Activated B cell treated with CpG ODN at 0.5 μM for 24 hours (primary cell): ENCODE results near the gene UBE2E2. TPM values are rescaled to one million over a fixed set of nuclear protein-coding genes. Genes with fewer than 3 reads are reported as not detected.

Source experiments
- ATAC-seq: fragments of 200-7000 bp; cut with Tn5 transposase; one replicate; pipeline ENCODE4 v1.10.0; 2021; ENCODE audit warnings: low read depth, mild to moderate bottlenecking, moderate library complexity
- CTCF ChIA-PET: fragments of 350-600 bp; sonication (Branson Sonifier 250); formaldehyde crosslinking; loops from one replicate; lab custom pipeline; 2021; ENCODE audit warnings: antibody characterized with exemption; lab: Charles Lee
- POLR2A ChIA-PET: fragments of 350-600 bp; sonication (Branson Sonifier 250); formaldehyde crosslinking; loops from one replicate; lab custom pipeline; 2021; ENCODE audit warnings: antibody characterized with exemption; lab: Charles Lee
- DNase-seq: peaks from one replicate; pipeline ENCODE4 v3.0.0; 2022
- H3K27ac Mint-ChIP-seq: one replicate; pipeline ENCODE4 v1.8.0; 2020; ENCODE audit warnings: mixed read lengths
- H3K27me3 Mint-ChIP-seq: one replicate; pipeline ENCODE4 v1.8.0; 2021; ENCODE audit warnings: mixed read lengths
- H3K36me3 Mint-ChIP-seq: one replicate; pipeline ENCODE4 v1.8.0; 2021; ENCODE audit warnings: low read depth, mixed read lengths
- H3K4me1 Mint-ChIP-seq: one replicate; pipeline ENCODE4 v1.8.0; 2021; ENCODE audit warnings: mixed read lengths
- H3K4me3 Mint-ChIP-seq: one replicate; pipeline ENCODE4 v1.8.0; 2020; ENCODE audit warnings: mild to moderate bottlenecking, mixed read lengths
- H3K9me3 Mint-ChIP-seq: one replicate; pipeline ENCODE4 v1.8.0; 2020; ENCODE audit warnings: mixed read lengths
- intact Hi-C: fragments of 100-400 bp; cut with micrococcal nuclease; formaldehyde crosslinking; loops from one replicate; pipeline ENCODE4 v1.15.1; 2024
- total RNA-seq: library from RNA; stranded (reverse); gene quantifications from 2 replicates; pipeline ENCODE4 v1.2.3, GENCODE V29; 2022
- TF ChIP-seq, protein P1 (sequence below): fragments of 200-600 bp; IDR thresholded peaks from one replicate; pipeline ENCODE4 v1.8.0; 2022; ENCODE audit warnings: antibody characterized with exemption, mild to moderate bottlenecking

UBE2E2 gene
- total RNA-seq, 1 donor from 2014 or later: 48.5 TPM

DNA sequence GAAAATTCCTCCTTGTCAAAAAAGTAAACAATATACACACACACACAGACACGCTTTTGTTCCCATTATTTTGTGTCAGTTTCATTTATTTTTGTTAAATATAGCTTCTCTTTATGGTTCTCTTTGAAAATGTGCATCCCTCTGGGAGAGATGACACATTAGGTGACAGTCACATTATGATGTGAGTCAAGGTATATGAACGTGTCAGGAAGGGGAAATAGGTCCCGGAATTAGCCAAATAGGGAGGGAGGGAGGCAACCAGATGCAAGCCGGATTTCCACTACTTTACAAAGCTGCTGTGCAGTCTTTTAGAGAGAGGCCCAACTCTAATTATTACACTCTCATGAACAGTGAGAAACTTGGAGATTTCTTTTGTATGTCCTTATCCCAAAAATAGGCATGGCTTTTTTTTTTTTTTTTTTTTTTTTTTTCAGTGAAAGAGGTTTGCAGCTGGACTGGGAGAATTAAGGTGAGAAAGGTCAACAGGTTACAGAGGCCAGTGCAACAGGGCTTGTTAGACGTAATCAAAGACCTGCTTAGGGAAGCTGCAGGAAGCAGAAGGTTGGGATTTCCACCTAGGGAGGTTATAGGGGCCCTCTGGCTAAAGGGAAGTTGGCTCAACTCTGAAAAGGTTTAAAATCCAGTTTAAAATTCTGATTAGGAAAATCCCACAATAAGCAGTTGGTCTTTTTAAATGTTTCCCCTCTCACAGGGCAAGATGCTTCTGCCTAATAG, 362.1 kb downstream of the UBE2E2 start:
- no peak for ATAC-seq
- DNase-seq: no peak
- no peaks in the 10 kb centered on the region for H3K27me3 Mint-ChIP-seq
- no peak overlapping the region for H3K4me3 Mint-ChIP-seq
- peaks cover 3% of the 10 kb centered on the region for H3K36me3 Mint-ChIP-seq
- intact Hi-C loops: no loop called here
- ChIA-PET CTCF (no interaction called here), POLR2A (no interaction called here)
- H3K4me1 Mint-ChIP-seq: peaks cover 21% of the 10 kb centered on the region
- TF ChIP-seq, protein P1, sequence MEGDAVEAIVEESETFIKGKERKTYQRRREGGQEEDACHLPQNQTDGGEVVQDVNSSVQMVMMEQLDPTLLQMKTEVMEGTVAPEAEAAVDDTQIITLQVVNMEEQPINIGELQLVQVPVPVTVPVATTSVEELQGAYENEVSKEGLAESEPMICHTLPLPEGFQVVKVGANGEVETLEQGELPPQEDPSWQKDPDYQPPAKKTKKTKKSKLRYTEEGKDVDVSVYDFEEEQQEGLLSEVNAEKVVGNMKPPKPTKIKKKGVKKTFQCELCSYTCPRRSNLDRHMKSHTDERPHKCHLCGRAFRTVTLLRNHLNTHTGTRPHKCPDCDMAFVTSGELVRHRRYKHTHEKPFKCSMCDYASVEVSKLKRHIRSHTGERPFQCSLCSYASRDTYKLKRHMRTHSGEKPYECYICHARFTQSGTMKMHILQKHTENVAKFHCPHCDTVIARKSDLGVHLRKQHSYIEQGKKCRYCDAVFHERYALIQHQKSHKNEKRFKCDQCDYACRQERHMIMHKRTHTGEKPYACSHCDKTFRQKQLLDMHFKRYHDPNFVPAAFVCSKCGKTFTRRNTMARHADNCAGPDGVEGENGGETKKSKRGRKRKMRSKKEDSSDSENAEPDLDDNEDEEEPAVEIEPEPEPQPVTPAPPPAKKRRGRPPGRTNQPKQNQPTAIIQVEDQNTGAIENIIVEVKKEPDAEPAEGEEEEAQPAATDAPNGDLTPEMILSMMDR: no peak
- H3K9me3 Mint-ChIP-seq: no peaks in the 10 kb centered on the region
- H3K27ac Mint-ChIP-seq: no peak overlapping the region

DNA sequence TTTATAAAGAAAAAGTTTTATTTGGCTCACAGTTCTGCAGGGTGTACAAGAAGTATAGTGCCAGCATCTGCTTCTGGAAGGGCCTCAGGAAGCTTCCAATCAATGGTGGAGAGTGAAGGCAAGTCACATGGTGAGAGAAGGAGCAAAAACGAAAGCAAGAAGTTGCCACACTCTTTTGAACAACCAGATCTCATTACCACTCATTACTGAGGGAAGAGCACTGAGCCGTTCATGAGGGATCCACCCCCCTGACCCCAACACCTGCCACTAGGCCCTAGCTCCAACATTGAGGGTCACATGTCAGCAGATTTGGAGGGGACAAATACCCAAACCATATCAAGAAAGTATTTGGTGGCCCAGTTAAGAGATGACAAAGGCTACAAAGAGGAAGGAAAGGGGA, 363.4 kb downstream of the UBE2E2 start:
- no peaks in the 10 kb centered on the region for H3K27me3 Mint-ChIP-seq
- no peak for ATAC-seq
- DNase-seq: no peak
- intact Hi-C loops: no loop called here
- CTCF ChIA-PET: no interaction called here
- no peak overlapping the region for H3K4me3 Mint-ChIP-seq
- H3K27ac Mint-ChIP-seq: no peak overlapping the region
- POLR2A ChIA-PET: no interaction called here
- no peaks in the 10 kb centered on the region for H3K9me3 Mint-ChIP-seq
- peaks cover 2% of the 10 kb centered on the region for H3K36me3 Mint-ChIP-seq
- peaks cover 21% of the 10 kb centered on the region for H3K4me1 Mint-ChIP-seq
- TF ChIP-seq, protein P1: no peak

DNA sequence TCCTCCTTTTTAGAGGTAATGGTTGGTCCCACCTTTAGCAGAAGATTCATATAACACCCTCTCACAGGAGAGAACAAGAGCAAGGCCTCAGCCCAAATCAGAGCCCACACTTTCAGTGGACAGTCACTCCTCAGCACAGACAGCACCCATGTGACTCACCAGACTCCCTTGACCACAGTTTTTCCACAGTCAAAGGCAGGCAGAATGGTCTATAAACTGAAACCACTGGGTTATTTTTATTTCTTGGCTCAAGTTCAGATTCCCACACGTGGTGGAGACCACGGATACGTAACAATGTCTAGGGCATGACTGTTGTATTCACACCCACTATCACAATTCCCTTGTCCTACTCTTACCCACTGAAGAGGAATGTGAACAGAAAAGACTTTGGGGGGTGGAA, 364.8 kb downstream of the UBE2E2 start:
- ATAC-seq (no peak), DNase-seq (no peak)
- Mint-ChIP-seq H3K27me3 (no peaks in the 10 kb centered on the region), H3K27ac (no peak overlapping the region), H3K9me3 (no peaks in the 10 kb centered on the region), H3K4me1 (peaks cover 21% of the 10 kb centered on the region), H3K36me3 (peaks cover 2% of the 10 kb centered on the region), H3K4me3 (no peak overlapping the region)
- intact Hi-C loops: no loop called here
- CTCF ChIA-PET: no interaction called here
- TF ChIP-seq, protein P1: no peak
- POLR2A ChIA-PET: no interaction called here

DNA sequence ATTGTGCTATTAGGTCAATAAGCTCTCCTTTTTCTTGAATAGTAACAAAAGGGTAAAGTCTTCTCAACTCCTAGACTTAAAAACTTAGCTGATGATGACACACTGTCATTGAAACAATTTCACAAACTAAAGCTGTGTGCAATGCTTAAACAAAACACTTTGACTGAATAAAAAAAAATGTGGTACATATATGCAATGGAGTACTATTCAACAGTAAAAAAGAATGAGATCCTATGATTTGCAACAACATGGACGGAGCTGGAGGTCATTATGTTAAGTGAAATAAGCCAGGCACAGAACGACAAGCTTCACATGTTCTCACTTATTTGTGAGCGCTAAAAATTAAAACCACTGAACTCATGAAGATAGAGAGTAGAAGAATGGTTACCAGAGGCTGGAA, 370.7 kb downstream of the UBE2E2 start:
- CTCF ChIA-PET: no interaction called here
- no peak for DNase-seq
- no peak for ATAC-seq
- Mint-ChIP-seq H3K4me3 (no peak overlapping the region), H3K9me3 (no peaks in the 10 kb centered on the region), H3K27ac (no peak overlapping the region), H3K36me3 (peaks cover 18% of the 10 kb centered on the region), H3K27me3 (no peaks in the 10 kb centered on the region), H3K4me1 (no peaks in the 10 kb centered on the region)
- intact Hi-C loops: no loop called here
- TF ChIP-seq, protein P1: no peak
- POLR2A ChIA-PET: no interaction called here

DNA sequence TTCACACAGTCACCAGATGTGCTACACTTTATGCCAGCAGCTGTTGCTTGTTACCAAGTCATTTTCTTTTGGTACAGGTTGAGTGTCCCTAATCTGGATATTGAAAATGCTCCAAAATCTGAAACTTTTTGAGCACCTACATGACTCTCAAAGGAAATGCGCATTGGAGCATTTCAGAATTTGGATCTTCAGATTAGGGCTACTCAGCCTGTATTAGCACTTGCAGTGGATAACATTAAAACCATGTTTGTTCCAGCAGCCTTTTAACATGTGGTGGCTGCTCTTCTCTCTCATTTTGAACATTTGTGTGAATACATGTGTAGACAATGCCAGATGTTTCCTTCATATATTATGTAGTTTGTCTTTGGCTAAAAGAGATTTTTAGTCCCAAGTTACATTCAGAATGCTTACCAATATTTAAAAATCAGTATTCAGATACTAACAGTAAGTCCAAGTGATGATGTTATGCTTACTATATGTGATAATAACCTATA, 371.7 kb downstream of the UBE2E2 start:
- POLR2A ChIA-PET: no interaction called here
- Mint-ChIP-seq H3K27ac (no peak overlapping the region), H3K27me3 (no peaks in the 10 kb centered on the region), H3K4me1 (no peaks in the 10 kb centered on the region), H3K4me3 (no peak overlapping the region), H3K9me3 (no peaks in the 10 kb centered on the region), H3K36me3 (peaks cover 20% of the 10 kb centered on the region)
- ATAC-seq: no peak
- CTCF ChIA-PET: no interaction called here
- intact Hi-C loops: no loop called here
- TF ChIP-seq, protein P1: no peak
- DNase-seq: no peak
